A549 (cell line): ENCODE results near the gene ATG3. TPM values are rescaled to one million over a fixed set of nuclear protein-coding genes. Genes with fewer than 3 reads are reported as not detected.
A peak's percentile ranks its signal among the peaks of the same experiment; 100 is the strongest.

Experiments
- ATAC-seq, 2 experiments: fragments of 200-7000 bp in 1 of 2; fragments of >200 bp in 1 of 2; cut with Nextera tagmentation in 1 of 2; cut with Tn5 transposase in 1 of 2; 3 replicates each; pipeline versions ENCODE4 v1.8.0 to v1.9.1; 2018 to 2020; ENCODE audit warnings: mild to moderate bottlenecking in 1 of 2, moderate library complexity in 1 of 2
- CTCF ChIA-PET: fragments of 300-600 bp; sonication (Branson Sonifier 250); formaldehyde crosslinking; extraction: SDS; loops from one replicate; lab custom pipeline; 2021; ENCODE audit warnings: antibody characterized with exemption, inconsistent platforms; lab: Yijun Ruan, JAX
- POLR2A ChIA-PET: fragments of 350-600 bp; formaldehyde crosslinking; extraction: SDS; loops from one replicate; lab custom pipeline; 2021; ENCODE audit warnings: antibody characterized with exemption, inconsistent platforms; lab: Yijun Ruan, JAX
- DNase-seq, 2 experiments: peaks; one replicate each; pipeline versions ENCODE4 v3.0.0 to v3.0.0-alpha.2; 2011 to 2016; ENCODE audit warnings: low read depth in 1 of 2, low spot score in 1 of 2
- FAIRE-seq: peaks from 2 replicates; lab custom pipeline; 2011; peaks lifted over from hg19 to GRCh38; lab: Jason Lieb, UNC
- H3K27ac ChIP-seq, 2 experiments: fragments of >200 bp; sonication (Bioruptor Twin); formaldehyde crosslinking; 3 replicates each; pipeline ENCODE4 v1.5.1; 2016 to 2017
- H3K4me1 ChIP-seq: fragments of >200 bp; sonication (Bioruptor Twin); formaldehyde crosslinking; 3 replicates; pipeline ENCODE4 v1.6.1; 2016
- H3K4me2 ChIP-seq: fragments of >200 bp; sonication (Bioruptor Twin); formaldehyde crosslinking; 3 replicates; pipeline ENCODE4 v1.6.1; 2016
- H3K4me3 ChIP-seq: fragments of >200 bp; sonication (Bioruptor Twin); formaldehyde crosslinking; 3 replicates; pipeline ENCODE4 v1.5.1; 2016
- H3K9me3 ChIP-seq: fragments of >200 bp; sonication (Bioruptor Twin); formaldehyde crosslinking; 3 replicates; pipeline ENCODE4 v1.6.1; 2016
- CBX8 ChIP-seq: fragments of 200-600 bp; sonication (generic); IDR thresholded peaks from 2 replicates; pipeline ENCODE4 v1.6.1; 2016
- CHD2 ChIP-seq: fragments of 150-350 bp; IDR thresholded peaks from 2 replicates; pipeline ENCODE4 v1.6.1; 2014; ENCODE audit warnings: low read length; ENCODE audit not compliant: partially characterized antibody
- EHMT2 ChIP-seq: fragments of 200-600 bp; sonication (generic); IDR thresholded peaks from 2 replicates; pipeline ENCODE4 v1.6.1; 2016; ENCODE audit warnings: antibody characterized with exemption, low read depth, mild to moderate bottlenecking, moderate library complexity
- EP300 ChIP-seq, 2 experiments: fragments of >200 bp; sonication (Bioruptor Twin); formaldehyde crosslinking; IDR thresholded peaks; 2 replicates in 1 of 2; 3 replicates in 1 of 2; pipeline ENCODE4 v1.6.1; 2016 to 2017
- ESRRA ChIP-seq: fragments of 150-350 bp; IDR thresholded peaks from 2 replicates; pipeline ENCODE4 v1.6.1; 2014; ENCODE audit warnings: mild to moderate bottlenecking, low read length, borderline replicate concordance
- FOSB ChIP-seq: fragments of 250-450 bp; sonication (Bioruptor Pico); IDR thresholded peaks from 2 replicates; pipeline ENCODE4 v1.5.0; 2020; ENCODE audit warnings: mild to moderate bottlenecking, moderate library complexity
- FOSL2 ChIP-seq, 2 experiments: fragments of 450-650 bp in 1 of 2; fragments of >200 bp in 1 of 2; sonication (Bioruptor Twin) in 1 of 2; formaldehyde crosslinking; IDR thresholded peaks; 2 replicates each; pipeline versions ENCODE4 v1.5.0 to v1.6.1; 2016 to 2020; ENCODE audit warnings: mild to moderate bottlenecking in 1 of 2, moderate library complexity in 1 of 2
- HDAC2 ChIP-seq: fragments of 200-600 bp; sonication (generic); IDR thresholded peaks from 2 replicates; pipeline ENCODE4 v1.6.1; 2016
- HEYL ChIP-seq: fragments of 250-450 bp; sonication (Bioruptor Pico); IDR thresholded peaks from 2 replicates; pipeline ENCODE4 v1.8.0; 2021; ENCODE audit warnings: mild to moderate bottlenecking, moderate library complexity
- HOXB13 ChIP-seq: fragments of 250-450 bp; sonication (Bioruptor Pico); IDR thresholded peaks from 2 replicates; pipeline ENCODE4 v1.5.0; 2020; ENCODE audit warnings: low read depth, mild to moderate bottlenecking, moderate library complexity
- KDM1A ChIP-seq: fragments of 200-600 bp; sonication (generic); IDR thresholded peaks from 2 replicates; pipeline ENCODE4 v1.6.1; 2016; ENCODE audit warnings: low read depth, mild to moderate bottlenecking
- MAFK ChIP-seq: fragments of 450-650 bp; IDR thresholded peaks from 2 replicates; pipeline ENCODE4 v1.6.1; 2014; ENCODE audit not compliant: partially characterized antibody
- NPAS2 ChIP-seq: fragments of 250-450 bp; sonication (Bioruptor Pico); IDR thresholded peaks from 2 replicates; pipeline ENCODE4 v1.8.0; 2022; ENCODE audit warnings: mild to moderate bottlenecking, moderate library complexity, borderline replicate concordance
- NR3C1 ChIP-seq: fragments of >200 bp; sonication (Bioruptor Twin); formaldehyde crosslinking; IDR thresholded peaks from 3 replicates; pipeline ENCODE4 v1.6.1; 2017
- PHF8 ChIP-seq: fragments of 200-600 bp; sonication (generic); IDR thresholded peaks from 2 replicates; pipeline ENCODE4 v1.6.1; 2016; ENCODE audit warnings: low read depth, mild to moderate bottlenecking, antibody characterized with exemption, moderate library complexity, borderline replicate concordance
- POLR2AphosphoS2 ChIP-seq: conservative IDR thresholded peaks from 2 replicates; pipeline ENCODE4 v1.6.1; 2012; ENCODE audit warnings: low read length, improper control_type of control experiment, inconsistent platforms
- RFX5 ChIP-seq: fragments of 450-650 bp; IDR thresholded peaks from 2 replicates; pipeline ENCODE4 v1.7.1; 2014; ENCODE audit warnings: antibody characterized with exemption, mild to moderate bottlenecking, moderate library complexity
- SREBF2 ChIP-seq: fragments of 450-650 bp; IDR thresholded peaks from 2 replicates; pipeline ENCODE4 v1.6.1; 2014; ENCODE audit warnings: mild to moderate bottlenecking, moderate library complexity
- TFCP2L1 ChIP-seq: fragments of 250-450 bp; sonication (Bioruptor Pico); IDR thresholded peaks from 2 replicates; pipeline ENCODE4 v1.5.0; 2021; ENCODE audit warnings: mild to moderate bottlenecking
- TP53 ChIP-seq: fragments of 250-450 bp; sonication (Bioruptor Pico); IDR thresholded peaks from 2 replicates; pipeline ENCODE4 v1.5.0; 2021; ENCODE audit warnings: mild to moderate bottlenecking, moderate library complexity
- ZFP36 ChIP-seq: fragments of 450-650 bp; IDR thresholded peaks from 2 replicates; pipeline ENCODE4 v1.6.1; 2014; ENCODE audit warnings: borderline replicate concordance; ENCODE audit not compliant: partially characterized antibody
- ZSCAN20 ChIP-seq: fragments of 250-450 bp; sonication (Bioruptor Pico); IDR thresholded peaks from 2 replicates; pipeline ENCODE4 v1.8.0; 2022; ENCODE audit warnings: mild to moderate bottlenecking, moderate library complexity
- WGBS: methylation state at CpG from one replicate; pipeline ENCODE4 v1.1.6; 2017; ENCODE audit errors: missing lambda C conversion rate; 5-methylcytosine and 5-hydroxymethylcytosine counted together
- polyA plus RNA-seq, 4 experiments: library from polyadenylated mRNA; depleted of rRNA in 3 of 4; stranded (reverse); fragments of >200 nt; fragmentation: RNase III in 1 of 4; extraction: RNeasy Plus Mini Kit Qiagen cat#74134 plus additional on column Dnase treatment in 1 of 4; gene quantifications; 2 replicates in 3 of 4; 3 replicates in 1 of 4; pipeline ENCODE4 v1.2.3, GENCODE V29; 2011 to 2017
- TF ChIP-seq, protein P1 (sequence below): fragments of 250-450 bp; sonication (Bioruptor Pico); IDR thresholded peaks from 2 replicates; pipeline ENCODE4 v1.5.0; 2020; ENCODE audit warnings: low read depth, mild to moderate bottlenecking, moderate library complexity
- TF ChIP-seq, protein P2 (sequence below): fragments of 200-600 bp; sonication (generic); IDR thresholded peaks from 2 replicates; pipeline ENCODE4 v1.6.1; 2016; ENCODE audit warnings: antibody characterized with exemption, mild to moderate bottlenecking, moderate library complexity

ATG3 gene
- polyA plus RNA-seq, 2 of the 4 experiments (the other 2 are of a cell fraction) = 50.2 to 74.5 TPM

DNA sequence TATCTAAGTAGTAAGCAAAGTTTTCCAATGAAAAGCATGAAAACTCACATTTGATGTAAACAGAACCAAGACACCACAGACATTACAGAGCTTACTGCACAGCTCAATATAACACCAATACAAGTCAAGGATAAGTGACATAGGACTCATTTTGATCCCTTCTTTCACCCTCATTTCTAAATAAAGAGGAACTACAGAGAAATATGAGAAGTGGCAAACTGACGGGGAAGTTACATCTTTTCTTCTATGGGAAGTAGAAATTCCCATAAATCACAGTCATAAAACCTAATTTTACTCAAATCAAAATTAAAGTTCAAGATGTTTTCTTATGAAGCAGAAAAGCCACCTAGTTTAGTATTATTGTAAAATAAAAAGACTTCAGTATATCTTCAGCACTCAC lies 3.8 kb downstream of the ATG3 start (continued):
- no peak for TF ChIP-seq EHMT2
- no peak for TF ChIP-seq TP53 (CRISPR knock-in tag)
- TF ChIP-seq FOSL2 (IDR thresholded peaks at IDR 0.05) = no peak
- TF ChIP-seq FOSL2 (CRISPR knock-in tag; IDR thresholded peaks at IDR 0.05) = no peak
- no peak for TF ChIP-seq MAFK
- no peak for TF ChIP-seq CBX8
- no peak for TF ChIP-seq ZFP36
- TF ChIP-seq, all 56 proteins: peak for 0

DNA sequence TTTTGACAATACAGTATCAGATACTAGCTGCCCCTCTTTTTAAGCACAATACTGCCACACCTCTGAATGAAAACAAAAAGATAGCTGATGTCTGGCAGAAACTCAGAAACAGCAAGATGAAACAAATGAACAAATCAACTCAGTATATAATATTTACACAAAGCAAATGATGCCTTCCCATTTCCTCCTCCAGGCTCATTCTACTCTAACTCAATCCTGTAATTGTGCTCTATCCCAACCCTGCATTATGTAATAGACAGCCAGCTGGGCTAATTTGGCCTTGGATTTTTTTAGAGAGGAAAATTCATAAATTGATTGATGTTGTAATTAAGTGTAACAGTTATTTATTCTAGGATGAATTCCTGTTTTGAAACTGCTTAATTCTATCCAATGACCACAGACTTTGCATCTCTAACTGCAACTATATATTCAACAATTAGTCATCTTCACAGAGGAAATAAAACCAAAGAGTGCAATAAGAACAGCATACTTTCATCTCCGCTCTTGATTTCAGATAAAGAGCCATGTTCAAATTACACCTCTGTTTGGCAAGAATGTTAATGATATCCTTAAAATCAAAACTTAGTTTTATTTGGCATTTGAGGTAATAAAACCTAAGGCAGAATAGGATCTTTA lies 6.1 kb downstream of the ATG3 start:
- FAIRE-seq (peak; percentile 36), ATAC-seq (no peak), DNase-seq (no peak)
- no peak for TF ChIP-seq CHD2
- no peak for TF ChIP-seq ZSCAN20 (CRISPR knock-in tag)
- TF ChIP-seq NPAS2 (CRISPR knock-in tag) = no peak
- TF ChIP-seq EP300 (IDR thresholded peaks at IDR 0.05) = no peak
- no peak for TF ChIP-seq ESRRA
- no peak for TF ChIP-seq KDM1A
- TF ChIP-seq ZFP36 = no peak
- TF ChIP-seq HEYL (CRISPR knock-in tag) = no peak
- no peak for TF ChIP-seq HOXB13 (CRISPR knock-in tag)
- TF ChIP-seq PHF8 = no peak
- TF ChIP-seq TFCP2L1 (CRISPR knock-in tag) = no peak
- TF ChIP-seq NR3C1 = no peak
- TF ChIP-seq SREBF2 = no peak
- TF ChIP-seq, protein P1, sequence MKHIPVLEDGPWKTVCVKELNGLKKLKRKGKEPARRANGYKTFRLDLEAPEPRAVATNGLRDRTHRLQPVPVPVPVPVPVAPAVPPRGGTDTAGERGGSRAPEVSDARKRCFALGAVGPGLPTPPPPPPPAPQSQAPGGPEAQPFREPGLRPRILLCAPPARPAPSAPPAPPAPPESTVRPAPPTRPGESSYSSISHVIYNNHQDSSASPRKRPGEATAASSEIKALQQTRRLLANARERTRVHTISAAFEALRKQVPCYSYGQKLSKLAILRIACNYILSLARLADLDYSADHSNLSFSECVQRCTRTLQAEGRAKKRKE (CRISPR knock-in tag) = no peak
- no peak for TF ChIP-seq RFX5
- no peak for TF ChIP-seq FOSB
- 96% methylated on average over 1 of the region's 1 CpG for WGBS
- Histone ChIP-seq H3K4me3 (no peak overlapping the region), H3K27ac (no peak overlapping the region), H3K9me3 (no peaks in the 10 kb centered on the region), H3K4me2 (no peak overlapping the region), H3K4me1 (peaks cover 22% of the 10 kb centered on the region)
- ChIA-PET CTCF (interaction anchor here (0.9 kb wide), 2 partner anchors 15 to 87 kb away, joined by 3 to 4 read pairs; no protein-coding TSS in a partner anchor), POLR2A (no interaction called here)

DNA sequence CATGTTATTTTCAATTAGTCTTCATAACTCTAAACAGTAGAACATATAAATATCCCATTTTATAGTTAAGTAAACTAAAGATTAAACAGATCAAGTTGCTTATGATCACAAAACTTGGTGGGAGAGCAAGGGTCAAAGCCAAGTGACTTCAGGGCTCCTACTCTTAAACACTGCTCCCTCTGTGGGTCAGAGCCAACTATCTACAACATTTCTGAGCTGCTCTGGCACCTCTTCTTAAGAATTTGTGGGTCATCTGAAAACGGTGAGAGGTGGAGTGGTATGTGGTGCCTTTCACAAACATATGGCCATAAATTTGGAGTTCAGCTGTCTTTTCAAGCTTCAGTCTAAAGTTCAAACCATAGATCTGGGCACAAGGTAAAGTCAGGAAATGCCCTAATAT lies 10.9 kb downstream of the ATG3 start:
- peak in 1 of 2 experiments; percentile 60; a peak in 2 of 6 replicates for ATAC-seq

More for the DNA sequence above, 10.9 kb downstream of the ATG3 start:
- DNase-seq (peak in 1 of 2 experiments; percentile 10), FAIRE-seq (no peak)
- no peaks in the 10 kb centered on the region for H3K9me3 ChIP-seq
- WGBS = 32% methylated on average over 1 of the region's 1 CpG
- TF ChIP-seq NPAS2 (CRISPR knock-in tag) (no peak), HDAC2 (no peak), HEYL (CRISPR knock-in tag) (no peak), HOXB13 (CRISPR knock-in tag) (no peak), POLR2AphosphoS2 (no peak)
- TF ChIP-seq, protein P2, sequence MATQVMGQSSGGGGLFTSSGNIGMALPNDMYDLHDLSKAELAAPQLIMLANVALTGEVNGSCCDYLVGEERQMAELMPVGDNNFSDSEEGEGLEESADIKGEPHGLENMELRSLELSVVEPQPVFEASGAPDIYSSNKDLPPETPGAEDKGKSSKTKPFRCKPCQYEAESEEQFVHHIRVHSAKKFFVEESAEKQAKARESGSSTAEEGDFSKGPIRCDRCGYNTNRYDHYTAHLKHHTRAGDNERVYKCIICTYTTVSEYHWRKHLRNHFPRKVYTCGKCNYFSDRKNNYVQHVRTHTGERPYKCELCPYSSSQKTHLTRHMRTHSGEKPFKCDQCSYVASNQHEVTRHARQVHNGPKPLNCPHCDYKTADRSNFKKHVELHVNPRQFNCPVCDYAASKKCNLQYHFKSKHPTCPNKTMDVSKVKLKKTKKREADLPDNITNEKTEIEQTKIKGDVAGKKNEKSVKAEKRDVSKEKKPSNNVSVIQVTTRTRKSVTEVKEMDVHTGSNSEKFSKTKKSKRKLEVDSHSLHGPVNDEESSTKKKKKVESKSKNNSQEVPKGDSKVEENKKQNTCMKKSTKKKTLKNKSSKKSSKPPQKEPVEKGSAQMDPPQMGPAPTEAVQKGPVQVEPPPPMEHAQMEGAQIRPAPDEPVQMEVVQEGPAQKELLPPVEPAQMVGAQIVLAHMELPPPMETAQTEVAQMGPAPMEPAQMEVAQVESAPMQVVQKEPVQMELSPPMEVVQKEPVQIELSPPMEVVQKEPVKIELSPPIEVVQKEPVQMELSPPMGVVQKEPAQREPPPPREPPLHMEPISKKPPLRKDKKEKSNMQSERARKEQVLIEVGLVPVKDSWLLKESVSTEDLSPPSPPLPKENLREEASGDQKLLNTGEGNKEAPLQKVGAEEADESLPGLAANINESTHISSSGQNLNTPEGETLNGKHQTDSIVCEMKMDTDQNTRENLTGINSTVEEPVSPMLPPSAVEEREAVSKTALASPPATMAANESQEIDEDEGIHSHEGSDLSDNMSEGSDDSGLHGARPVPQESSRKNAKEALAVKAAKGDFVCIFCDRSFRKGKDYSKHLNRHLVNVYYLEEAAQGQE = no peak
- TF ChIP-seq, protein P1 (CRISPR knock-in tag) = no peak
- POLR2A ChIA-PET = no interaction called here
- no peak overlapping the region for H3K27ac ChIP-seq
- H3K4me2 ChIP-seq = no peak overlapping the region
- no peak overlapping the region for H3K4me3 ChIP-seq
- peaks cover 7% of the 10 kb centered on the region; the same call in 2 of the 3 replicates for H3K4me1 ChIP-seq
- CTCF ChIA-PET = no interaction called here
